Epithelial cell of esophagus (primary cell): ENCODE data around the gene VEZT.
"Not testable (repeated sequence)": the region's sequence is repeated elsewhere in the genome, so short reads cannot be mapped to it uniquely, and the experiment has no call there.

Experiments used
- DNase-seq: peaks from one replicate; pipeline ENCODE4 v3.0.0; 2010; ENCODE audit warnings: low read depth
- H3K4me3 ChIP-seq: 2 replicates; pipeline ENCODE4 v1.5.1; 2011; ENCODE audit warnings: mild to moderate bottlenecking, low read length, control low read depth
- CTCF ChIP-seq: IDR thresholded peaks from 2 replicates; pipeline ENCODE4 v1.5.1; 2011; ENCODE audit warnings: low read depth, mild to moderate bottlenecking, low read length, control low read depth, inconsistent platforms; ENCODE audit not compliant: insufficient read depth; ENCODE audit errors: missing control alignments

VEZT gene

GRCh38 chr12:95300286-95300685 lies 82.7 kb downstream of the VEZT start:
- TF ChIP-seq CTCF = no peak
- DNase-seq = no peak
- H3K4me3 ChIP-seq = no peak overlapping the region

- no peak for DNase-seq
- H3K4me3 ChIP-seq = no peak overlapping the region
- TF ChIP-seq CTCF = no peak
Measured at GRCh38 chr12:95303476-95303875, 85.9 kb downstream of the VEZT start.

GRCh38 chr12:95304673-95305198 lies 87.1 kb downstream of the VEZT start:
- no peak overlapping the region for H3K4me3 ChIP-seq
- TF ChIP-seq CTCF = no peak
- no peak for DNase-seq

- DNase-seq = no peak
- TF ChIP-seq CTCF = no peak
Measured at GRCh38 chr12:95312656-95313055, 95.0 kb downstream of the VEZT start.

GRCh38 chr12:95314756-95315155 lies 97.1 kb downstream of the VEZT start:
- not testable (repeated sequence) for H3K4me3 ChIP-seq, DNase-seq

More at GRCh38 chr12:95312656-95313055, 95.0 kb downstream of the VEZT start:
- H3K4me3 ChIP-seq = no peak overlapping the region

- no peak for TF ChIP-seq CTCF
- no peak overlapping the region for H3K4me3 ChIP-seq
- DNase-seq = no peak
Measured at GRCh38 chr12:95316798-95317197, 99.2 kb downstream of the VEZT start.

GRCh38 chr12:95318071-95318545 lies 100.5 kb downstream of the VEZT start:
- H3K4me3 ChIP-seq = no peak overlapping the region
- DNase-seq = peak; percentile 72
- no peak for TF ChIP-seq CTCF
